Mesendoderm (in vitro differentiated cells): ENCODE measurements around the gene SIGLEC12.
"Not testable (repeated sequence)": the region's sequence is repeated elsewhere in the genome, so short reads cannot be mapped to it uniquely, and the experiment has no call there.

Source experiments
- DNase-seq: peaks from one replicate; pipeline ENCODE4 v3.0.0; 2013
- H2AK5ac ChIP-seq: 2 replicates; pipeline ENCODE4 v1.6.1; 2013; ENCODE audit warnings: low read length, inconsistent platforms
- H2BK120ac ChIP-seq: 2 replicates; pipeline ENCODE4 v1.6.1; 2013; ENCODE audit warnings: low read depth, mild to moderate bottlenecking, low read length, moderate library complexity, mixed read lengths
- H2BK15ac ChIP-seq: replicated peaks from 2 replicates; pipeline ENCODE4 v1.6.1; 2013; ENCODE audit warnings: low read depth, mild to moderate bottlenecking, moderate library complexity
- H2BK5ac ChIP-seq: 2 replicates; pipeline ENCODE4 v1.6.1; 2013; ENCODE audit warnings: low read length, inconsistent platforms
- H3K18ac ChIP-seq: 2 replicates; pipeline ENCODE4 v1.6.1; 2013; ENCODE audit warnings: mild to moderate bottlenecking, low read length, mixed read lengths
- H3K23ac ChIP-seq: one replicate; pipeline ENCODE4 v1.6.1; 2013; ENCODE audit warnings: low read length
- H3K27ac ChIP-seq: 2 replicates; pipeline ENCODE4 v1.5.1; 2013; ENCODE audit warnings: low read depth, mild to moderate bottlenecking, inconsistent platforms, low read length, moderate library complexity
- H3K27me3 ChIP-seq: 2 replicates; pipeline ENCODE4 v1.6.1; 2013; ENCODE audit warnings: low read length, control low read depth, mild to moderate bottlenecking, inconsistent platforms; ENCODE audit not compliant: insufficient read depth, poor library complexity
- H3K36me3 ChIP-seq: 2 replicates; pipeline ENCODE4 v1.6.1; 2013; ENCODE audit warnings: low read length, inconsistent platforms; ENCODE audit not compliant: control insufficient read depth, insufficient read depth
- H3K4ac ChIP-seq: one replicate; pipeline ENCODE4 v1.6.1; 2013; ENCODE audit warnings: low read depth, mild to moderate bottlenecking, low read length, moderate library complexity
- H3K4me1 ChIP-seq: 2 replicates; pipeline ENCODE4 v1.6.1; 2013; ENCODE audit warnings: low read depth, low read length, inconsistent platforms; ENCODE audit not compliant: control insufficient read depth
- H3K4me2 ChIP-seq: 2 replicates; pipeline ENCODE4 v1.6.1; 2013; ENCODE audit warnings: low read length
- H3K4me3 ChIP-seq: 2 replicates; pipeline ENCODE4 v1.5.1; 2013; ENCODE audit warnings: mild to moderate bottlenecking, low read length
- H3K56ac ChIP-seq: one replicate; pipeline ENCODE4 v1.6.1; 2013; ENCODE audit warnings: low read length
- H3K79me1 ChIP-seq: 2 replicates; pipeline ENCODE4 v1.6.1; 2013; ENCODE audit warnings: low read length, inconsistent platforms
- H3K79me2 ChIP-seq: 2 replicates; pipeline ENCODE4 v1.6.1; 2013; ENCODE audit warnings: mild to moderate bottlenecking, low read length; ENCODE audit not compliant: control insufficient read depth, insufficient read depth
- H3K9ac ChIP-seq: 2 replicates; pipeline ENCODE4 v1.6.1; 2013; ENCODE audit warnings: low read length, inconsistent platforms
- H4K5ac ChIP-seq: one replicate; pipeline ENCODE4 v1.6.1; 2013; ENCODE audit warnings: low read length
- H4K8ac ChIP-seq: one replicate; pipeline ENCODE4 v1.6.1; 2013; ENCODE audit warnings: low read depth, mild to moderate bottlenecking, control low read depth, low read length, moderate library complexity
- WGBS: extraction: QIAGEN DNeasy Blood & Tissue Kit; methylation state at CpG from one replicate; pipeline ENCODE4 v1.1.7; 2013; ENCODE audit warnings: low lambda C conversion rate, missing lambda C conversion rate; ENCODE audit not compliant: insufficient coverage; ENCODE audit errors: extremely low coverage; 5-methylcytosine and 5-hydroxymethylcytosine counted together

The SIGLEC12 gene

GRCh38 chr19:51507640-51508058 is 6.0 kb upstream of the SIGLEC12 start:
- Histone ChIP-seq H3K79me1 (no peaks in the 10 kb centered on the region), H2BK120ac (no peak overlapping the region), H3K4me2 (no peak overlapping the region), H3K79me2 (no peaks in the 10 kb centered on the region), H3K56ac (no peak overlapping the region), H2BK5ac (no peak overlapping the region), H3K4ac (no peak overlapping the region), H3K27me3 (no peaks in the 10 kb centered on the region), H4K5ac (no peak overlapping the region), H3K36me3 (no peaks in the 10 kb centered on the region), H3K9ac (no peak overlapping the region), H3K23ac (no peak overlapping the region), H3K27ac (no peak overlapping the region), H2AK5ac (no peak overlapping the region), H3K18ac (no peak overlapping the region), H3K4me3 (no peak overlapping the region), H4K8ac (no peak overlapping the region), H2BK15ac (no peak overlapping the region), H3K4me1 (no peaks in the 10 kb centered on the region)
- no peak for DNase-seq
- no CpG with 5 or more reads among the region's 6 CpGs for WGBS

DNA sequence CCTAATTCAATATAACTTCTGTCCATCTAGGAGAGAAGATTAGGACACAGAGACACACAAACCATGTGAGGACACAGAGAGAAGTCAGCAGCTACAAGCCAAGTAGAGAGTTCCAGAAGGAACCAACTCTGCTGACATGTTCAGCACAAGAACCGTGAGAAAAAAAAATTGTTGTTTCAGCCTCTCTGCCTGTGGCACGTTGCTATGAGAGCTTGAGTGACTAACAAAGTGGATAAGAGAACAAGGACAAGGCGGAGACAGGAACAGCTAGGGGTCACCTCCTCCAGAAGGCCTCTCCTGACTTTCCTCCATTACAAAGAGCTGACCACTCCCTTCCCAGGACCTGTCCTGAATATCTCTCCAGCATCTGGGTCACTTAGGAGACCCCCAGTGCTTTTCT is 5.6 kb upstream of the SIGLEC12 start:
- no peak overlapping the region for H3K4ac ChIP-seq
- no CpG with 5 or more reads among the region's 3 CpGs for WGBS

GRCh38 chr19:51505904-51506303 is 4.3 kb upstream of the SIGLEC12 start:
- Histone ChIP-seq H3K4me3 (no peak overlapping the region), H2BK5ac (no peak overlapping the region), H2BK15ac (no peak overlapping the region), H4K8ac (no peak overlapping the region), H4K5ac (no peak overlapping the region), H3K79me2 (no peaks in the 10 kb centered on the region), H3K9ac (no peak overlapping the region), H3K27ac (no peak overlapping the region), H2BK120ac (no peak overlapping the region), H3K4me2 (no peak overlapping the region), H3K4ac (no peak overlapping the region), H3K4me1 (no peaks in the 10 kb centered on the region), H3K79me1 (no peaks in the 10 kb centered on the region), H3K36me3 (no peaks in the 10 kb centered on the region), H3K23ac (no peak overlapping the region), H3K18ac (no peak overlapping the region), H3K27me3 (no peaks in the 10 kb centered on the region), H2AK5ac (no peak overlapping the region), H3K56ac (no peak overlapping the region)
- DNase-seq, result no peak
- WGBS, result no CpG with 5 or more reads among the region's 3 CpGs

More for the DNA sequence above, 5.6 kb upstream of the SIGLEC12 start:
- DNase-seq, result no peak
- Histone ChIP-seq H3K27ac (no peak overlapping the region), H3K36me3 (no peaks in the 10 kb centered on the region), H3K4me1 (no peaks in the 10 kb centered on the region), H4K5ac (no peak overlapping the region), H3K79me1 (no peaks in the 10 kb centered on the region), H2BK5ac (no peak overlapping the region), H3K18ac (no peak overlapping the region), H2BK120ac (no peak overlapping the region), H3K4me2 (no peak overlapping the region), H2AK5ac (no peak overlapping the region), H4K8ac (no peak overlapping the region), H3K4me3 (no peak overlapping the region), H3K9ac (no peak overlapping the region), H3K56ac (no peak overlapping the region), H3K79me2 (no peaks in the 10 kb centered on the region), H3K27me3 (no peaks in the 10 kb centered on the region), H3K23ac (no peak overlapping the region), H2BK15ac (no peak overlapping the region)

DNA sequence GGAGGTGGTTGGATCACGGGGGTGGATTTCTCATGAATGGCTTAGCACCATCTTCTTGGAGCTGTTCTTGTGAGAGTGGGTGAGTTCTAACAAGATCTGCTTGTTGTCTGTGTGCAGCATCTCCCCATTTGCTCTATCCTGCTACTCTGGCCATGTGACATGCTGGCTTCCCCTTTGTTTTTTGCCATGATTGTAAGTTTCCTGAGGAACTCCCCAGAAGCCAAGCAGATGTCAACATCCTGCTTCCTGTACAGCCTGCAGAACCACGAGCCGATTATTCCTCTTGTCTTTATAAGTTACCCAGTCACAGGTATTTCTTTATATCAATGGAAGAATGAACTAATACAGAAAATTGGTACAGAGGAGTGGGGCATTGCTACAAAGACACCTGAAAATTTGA is 2.3 kb upstream of the SIGLEC12 start:
- Histone ChIP-seq H3K79me1 (no peaks in the 10 kb centered on the region), H3K56ac (no peak overlapping the region), H3K9ac (no peak overlapping the region), H2AK5ac (no peak overlapping the region), H3K27ac (no peak overlapping the region), H3K36me3 (no peaks in the 10 kb centered on the region), H3K4me2 (no peak overlapping the region), H3K4ac (no peak overlapping the region), H3K27me3 (no peaks in the 10 kb centered on the region), H4K5ac (no peak overlapping the region), H3K23ac (no peak overlapping the region), H2BK5ac (no peak overlapping the region), H3K4me1 (no peaks in the 10 kb centered on the region), H2BK15ac (no peak overlapping the region), H3K4me3 (no peak overlapping the region), H2BK120ac (no peak overlapping the region), H3K18ac (no peak overlapping the region), H3K79me2 (no peaks in the 10 kb centered on the region), H4K8ac (no peak overlapping the region)
- DNase-seq, result no peak
- no CpG with 5 or more reads among the region's 3 CpGs for WGBS

DNA sequence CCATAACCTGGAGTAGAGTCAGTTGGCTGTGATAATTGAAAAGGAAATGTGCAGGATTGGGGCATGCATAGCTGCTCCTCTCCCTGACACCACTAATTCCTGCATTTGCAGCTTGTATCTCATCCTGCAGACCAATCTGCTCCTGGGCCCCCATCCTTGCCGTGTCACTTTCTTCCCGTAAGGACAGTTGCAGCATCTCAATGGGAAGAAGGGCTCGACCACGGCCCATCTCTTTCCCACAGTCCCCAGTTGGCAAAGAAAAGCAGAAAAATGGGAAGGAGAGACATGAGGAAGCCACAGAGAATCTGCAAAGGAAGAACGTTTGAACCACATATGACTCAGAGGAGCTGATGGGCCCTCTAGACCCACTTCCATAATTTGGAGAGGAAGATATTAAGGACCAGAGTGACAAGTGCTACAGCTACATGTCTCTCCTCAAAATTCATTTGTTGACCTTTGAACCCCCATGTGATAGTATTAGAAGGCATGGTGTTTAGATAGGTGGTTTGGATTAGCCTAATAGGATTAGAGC is 1.8 kb upstream of the SIGLEC12 start:
- Histone ChIP-seq H4K5ac (no peak overlapping the region), H3K18ac (no peak overlapping the region)
- no CpG with 5 or more reads among the region's 5 CpGs for WGBS

GRCh38 chr19:51500931-51501330 is 669 bp downstream of the SIGLEC12 start:
- H3K79me1 ChIP-seq, H3K27ac ChIP-seq, H3K4me3 ChIP-seq, H2BK120ac ChIP-seq, H3K36me3 ChIP-seq, H3K4me2 ChIP-seq, H3K4me1 ChIP-seq, H2AK5ac ChIP-seq, H2BK15ac ChIP-seq, H4K5ac ChIP-seq, H3K4ac ChIP-seq, DNase-seq, H4K8ac ChIP-seq, H3K27me3 ChIP-seq, H3K9ac ChIP-seq, H3K18ac ChIP-seq, H3K23ac ChIP-seq, H3K79me2 ChIP-seq, H2BK5ac ChIP-seq, H3K56ac ChIP-seq: not testable (repeated sequence)
- no CpG with 5 or more reads among the region's 8 CpGs for WGBS

More for the DNA sequence above, 1.8 kb upstream of the SIGLEC12 start:
- no peak overlapping the region for H4K8ac ChIP-seq
- H2BK120ac ChIP-seq, result no peak overlapping the region
- H3K36me3 ChIP-seq, result no peaks in the 10 kb centered on the region
- no peaks in the 10 kb centered on the region for H3K79me2 ChIP-seq
- H3K27ac ChIP-seq, result no peak overlapping the region
- H3K56ac ChIP-seq, result no peak overlapping the region
- no peak overlapping the region for H2BK5ac ChIP-seq
- H3K4me1 ChIP-seq, result no peaks in the 10 kb centered on the region
- no peak overlapping the region for H3K4me3 ChIP-seq
- H3K27me3 ChIP-seq, result no peaks in the 10 kb centered on the region
- no peak overlapping the region for H2AK5ac ChIP-seq
- no peak overlapping the region for H3K4me2 ChIP-seq
- no peak for DNase-seq
- H3K4ac ChIP-seq, result no peak overlapping the region
- H3K9ac ChIP-seq, result no peak overlapping the region
- H3K79me1 ChIP-seq, result no peaks in the 10 kb centered on the region
- no peak overlapping the region for H3K23ac ChIP-seq
- no peak overlapping the region for H2BK15ac ChIP-seq
